ENCODE measurements around the gene SLC25A45. TPM values are rescaled to one million over a fixed set of nuclear protein-coding genes. Genes with fewer than 3 reads are reported as not detected.

Gene SLC25A45
- total RNA-seq, 1 experiment from 2014 or later: 8.8 TPM

Other genes starting within 250 kb of the SLC25A45 start
- gene SYVN1, start 248.1 kb downstream of the SLC25A45 start, total RNA-seq (2014; rRNA removed; shearing (Covaris generic)): 21.7 and 32.1 TPM in 2 replicates
- gene SPDYC, start 212.4 kb downstream of the SLC25A45 start, total RNA-seq (2014; rRNA removed; shearing (Covaris generic)): not detected in 2 replicates
- 594 and 654 TPM in 2 replicates for gene CAPN1, start 200.7 kb downstream of the SLC25A45 start, total RNA-seq (2014; rRNA removed; shearing (Covaris generic))
- gene POLA2, start 120.7 kb downstream of the SLC25A45 start, total RNA-seq (2014; rRNA removed; shearing (Covaris generic)): 24.8 and 27.5 TPM in 2 replicates
- gene CDC42EP2, start 67.8 kb downstream of the SLC25A45 start, total RNA-seq (2014; rRNA removed; shearing (Covaris generic)): 30.9 and 36.5 TPM in 2 replicates
- gene DPF2, start 48.8 kb downstream of the SLC25A45 start, total RNA-seq (2014; rRNA removed; shearing (Covaris generic)): 28.8 and 30.2 TPM in 2 replicates
- gene TIGD3, start 27.9 kb downstream of the SLC25A45 start, total RNA-seq (2014; rRNA removed; shearing (Covaris generic)): 2.9 and 3.0 TPM in 2 replicates
- gene FRMD8, start 4.0 kb upstream of the SLC25A45 start, total RNA-seq (2014; rRNA removed; shearing (Covaris generic)): 102 and 106 TPM in 2 replicates
- gene NEAT1, start 40.2 kb upstream of the SLC25A45 start, total RNA-seq (2014; rRNA removed; shearing (Covaris generic)): 50.1 and 61.5 TPM in 2 replicates
- 1,827 and 2,040 TPM in 2 replicates for gene MALAT1, start 116.4 kb upstream of the SLC25A45 start, total RNA-seq (2014; rRNA removed; shearing (Covaris generic))
- gene SCYL1, start 142.4 kb upstream of the SLC25A45 start, total RNA-seq (2014; rRNA removed; shearing (Covaris generic)): 177 and 182 TPM in 2 replicates
- 146 and 164 TPM in 2 replicates for gene LTBP3, start 175.7 kb upstream of the SLC25A45 start, total RNA-seq (2014; rRNA removed; shearing (Covaris generic))
- gene ZNRD2, start 187.8 kb upstream of the SLC25A45 start, total RNA-seq (2014; rRNA removed; shearing (Covaris generic)): 137 and 158 TPM in 2 replicates
- gene FAM89B, start 189.9 kb upstream of the SLC25A45 start, total RNA-seq (2014; rRNA removed; shearing (Covaris generic)): 122 and 127 TPM in 2 replicates
- gene EHBP1L1, start 193.4 kb upstream of the SLC25A45 start, total RNA-seq (2014; rRNA removed; shearing (Covaris generic)): 125 and 149 TPM in 2 replicates
- 1.2 and 2.5 TPM in 2 replicates for gene KCNK7, start 213.2 kb upstream of the SLC25A45 start, total RNA-seq (2014; rRNA removed; shearing (Covaris generic))
- 129 and 134 TPM in 2 replicates for gene MAP3K11, start 231.6 kb upstream of the SLC25A45 start, total RNA-seq (2014; rRNA removed; shearing (Covaris generic))
- 87.6 and 102 TPM in 2 replicates for gene PCNX3, start 233.1 kb upstream of the SLC25A45 start, total RNA-seq (2014; rRNA removed; shearing (Covaris generic))

All from HT-29 (cell line).